ENCODE data around the gene MINDY4.

Gene MINDY4

DNA sequence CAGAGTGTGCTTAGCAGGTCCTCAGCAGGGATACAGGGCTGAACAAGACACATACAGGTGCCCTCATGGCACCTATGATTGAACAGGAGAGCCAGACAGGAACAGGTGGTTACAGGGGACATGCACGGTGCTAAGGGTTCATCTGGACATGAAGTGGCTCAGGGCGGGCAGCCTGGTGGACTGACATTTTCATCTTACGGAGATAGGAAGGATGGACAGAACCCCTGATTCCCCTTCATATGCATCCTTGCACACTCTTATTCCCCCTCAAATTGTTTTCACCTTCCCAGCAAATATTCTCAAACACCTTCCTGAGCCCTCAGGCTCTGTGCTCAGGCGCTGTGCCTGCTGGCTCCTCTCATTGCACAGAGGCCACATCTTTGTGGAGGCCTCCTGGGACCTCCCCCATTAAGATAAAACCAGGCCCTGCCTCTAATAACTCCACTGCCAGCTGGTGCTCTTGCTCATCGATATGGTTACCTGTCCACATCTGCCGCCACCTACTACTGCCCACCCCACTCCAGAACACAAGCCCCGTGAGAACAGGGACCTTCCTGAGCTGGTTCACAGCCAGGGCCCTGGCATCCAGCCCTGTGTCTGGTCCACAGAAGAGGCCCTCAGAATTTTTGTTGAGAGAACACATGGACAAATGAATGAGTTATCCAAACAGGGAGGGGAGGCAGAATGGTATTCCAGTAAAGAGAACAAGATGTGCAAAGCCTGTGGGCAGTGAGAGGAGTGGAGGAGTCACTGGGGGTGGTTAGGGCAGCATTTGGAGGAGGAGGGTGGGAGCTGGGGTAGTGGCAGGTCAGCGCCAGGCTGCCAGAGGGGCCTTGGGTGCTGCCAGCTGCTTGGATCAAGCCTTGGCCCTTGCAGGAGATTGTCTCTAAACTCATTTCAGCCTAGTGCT is 71.6 kb downstream of the MINDY4 start:
- H3K9ac ChIP-seq (ENCODE audit: low read depth, low read length), result no peak overlapping the region
- H3K4me1 ChIP-seq (ENCODE audit: control insufficient read depth, insufficient read depth, low read length), result peaks cover 7% of the 10 kb centered on the region
- H3K36me3 ChIP-seq (ENCODE audit: insufficient read depth, low read length), result no peaks in the 10 kb centered on the region
- no peaks in the 10 kb centered on the region for H3K27me3 ChIP-seq (ENCODE audit: control insufficient read depth, insufficient read depth, low read length)
- no peak overlapping the region for H3K4me3 ChIP-seq (ENCODE audit: low read length)
- no peaks in the 10 kb centered on the region for H3K9me3 ChIP-seq (replicated peaks; ENCODE audit: low read length)
- H3K4me2 ChIP-seq (ENCODE audit: low read length), result no peak overlapping the region

GRCh38 chr7:30843741-30844482 is 72.7 kb downstream of the MINDY4 start:
- H3K4me2 ChIP-seq (ENCODE audit: low read length), result no peak overlapping the region
- no peak overlapping the region for H3K4me3 ChIP-seq (ENCODE audit: low read length)
- no peaks in the 10 kb centered on the region for H3K9me3 ChIP-seq (replicated peaks; ENCODE audit: low read length)

DNA sequence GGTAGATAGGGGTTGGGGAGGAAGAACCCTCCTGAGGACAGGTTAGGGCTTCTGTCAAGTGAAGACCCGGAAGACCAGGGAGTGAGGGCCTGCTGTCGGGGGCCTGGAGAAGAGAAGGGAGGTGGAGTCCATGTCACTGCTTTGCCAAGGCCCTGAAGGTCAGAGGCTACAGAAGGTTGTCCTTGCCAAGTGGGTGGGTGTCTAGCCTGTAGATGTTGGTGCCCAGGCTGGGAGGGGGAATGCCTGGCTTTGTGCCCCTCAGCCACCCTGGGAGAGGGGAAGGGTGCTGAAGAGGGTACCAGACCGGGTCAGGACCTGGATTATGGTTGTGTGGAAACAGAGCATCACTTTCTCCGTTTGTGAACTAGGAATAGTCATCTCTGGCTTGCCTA is 73.3 kb downstream of the MINDY4 start:
- Histone ChIP-seq H3K4me2 (ENCODE audit: low read length) (no peak overlapping the region), H3K27me3 (ENCODE audit: control insufficient read depth, insufficient read depth, low read length) (no peaks in the 10 kb centered on the region), H3K9me3 (replicated peaks; ENCODE audit: low read length) (no peaks in the 10 kb centered on the region), H3K4me3 (ENCODE audit: low read length) (no peak overlapping the region), H3K36me3 (ENCODE audit: insufficient read depth, low read length) (no peaks in the 10 kb centered on the region), H3K4me1 (ENCODE audit: control insufficient read depth, insufficient read depth, low read length) (peaks cover 7% of the 10 kb centered on the region), H3K9ac (ENCODE audit: low read depth, low read length) (no peak overlapping the region)

More at GRCh38 chr7:30843741-30844482, 72.7 kb downstream of the MINDY4 start:
- Histone ChIP-seq H3K27me3 (ENCODE audit: control insufficient read depth, insufficient read depth, low read length) (no peaks in the 10 kb centered on the region), H3K36me3 (ENCODE audit: insufficient read depth, low read length) (no peaks in the 10 kb centered on the region), H3K9ac (ENCODE audit: low read depth, low read length) (no peak overlapping the region), H3K4me1 (ENCODE audit: control insufficient read depth, insufficient read depth, low read length) (peaks cover 7% of the 10 kb centered on the region)

GRCh38 chr7:30844916-30845315 is 73.7 kb downstream of the MINDY4 start:
- no peaks in the 10 kb centered on the region for H3K36me3 ChIP-seq (ENCODE audit: insufficient read depth, low read length)
- no peak overlapping the region for H3K9ac ChIP-seq (ENCODE audit: low read depth, low read length)
- peaks cover 7% of the 10 kb centered on the region for H3K4me1 ChIP-seq (ENCODE audit: control insufficient read depth, insufficient read depth, low read length)
- no peaks in the 10 kb centered on the region for H3K27me3 ChIP-seq (ENCODE audit: control insufficient read depth, insufficient read depth, low read length)
- H3K9me3 ChIP-seq (replicated peaks; ENCODE audit: low read length), result no peaks in the 10 kb centered on the region
- no peak overlapping the region for H3K4me3 ChIP-seq (ENCODE audit: low read length)
- H3K4me2 ChIP-seq (ENCODE audit: low read length), result no peak overlapping the region

DNA sequence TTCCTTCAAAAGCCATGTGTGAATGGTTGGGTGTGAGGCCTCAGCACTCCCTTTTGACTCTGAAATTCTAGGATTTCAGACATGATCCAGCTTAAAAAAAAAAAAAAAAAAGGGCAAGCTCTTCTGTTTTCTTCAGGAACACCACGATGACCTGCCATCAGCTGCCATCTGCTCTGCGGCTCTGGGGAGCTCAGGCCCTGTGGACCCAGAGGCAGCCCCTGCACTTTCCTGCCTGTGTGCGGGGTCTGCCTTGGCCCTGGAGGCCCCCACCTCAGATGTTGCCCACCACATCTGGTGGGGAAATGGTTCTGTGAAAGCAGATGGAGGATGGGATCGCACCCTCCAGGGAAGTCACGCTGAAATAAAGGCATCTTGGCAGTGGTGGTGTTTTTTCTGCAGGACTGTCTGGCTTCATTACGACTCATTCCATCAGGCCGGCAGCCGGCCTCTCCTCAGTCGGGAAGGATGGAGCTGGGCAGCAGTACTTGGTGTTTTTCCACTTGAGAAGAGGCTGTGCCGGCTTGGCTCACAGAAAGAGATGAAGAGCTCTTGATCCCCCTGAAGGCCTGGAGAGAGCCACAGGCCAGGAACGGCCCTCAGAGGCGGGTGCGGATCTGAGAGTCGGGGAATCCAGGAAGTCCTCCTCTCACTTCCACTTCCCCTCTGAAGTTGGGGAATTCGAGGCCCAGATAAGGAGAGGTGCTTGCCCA is 74.4 kb downstream of the MINDY4 start:
- Histone ChIP-seq H3K9ac (ENCODE audit: low read depth, low read length) (no peak overlapping the region), H3K4me1 (ENCODE audit: control insufficient read depth, insufficient read depth, low read length) (peaks cover 7% of the 10 kb centered on the region), H3K9me3 (replicated peaks; ENCODE audit: low read length) (no peaks in the 10 kb centered on the region), H3K4me2 (ENCODE audit: low read length) (no peak overlapping the region), H3K27me3 (ENCODE audit: control insufficient read depth, insufficient read depth, low read length) (no peaks in the 10 kb centered on the region), H3K4me3 (ENCODE audit: low read length) (no peak overlapping the region), H3K36me3 (ENCODE audit: insufficient read depth, low read length) (no peaks in the 10 kb centered on the region)

- no peak overlapping the region for H3K4me2 ChIP-seq (ENCODE audit: low read length)
- no peak overlapping the region for H3K9ac ChIP-seq (ENCODE audit: low read depth, low read length)
- H3K27me3 ChIP-seq (ENCODE audit: control insufficient read depth, insufficient read depth, low read length), result no peaks in the 10 kb centered on the region
- H3K4me1 ChIP-seq (ENCODE audit: control insufficient read depth, insufficient read depth, low read length), result peaks cover 7% of the 10 kb centered on the region
- H3K9me3 ChIP-seq (replicated peaks; ENCODE audit: low read length), result no peaks in the 10 kb centered on the region
- no peaks in the 10 kb centered on the region for H3K36me3 ChIP-seq (ENCODE audit: insufficient read depth, low read length)
- H3K4me3 ChIP-seq (ENCODE audit: low read length), result no peak overlapping the region
Observed at GRCh38 chr7:30846378-30846777, 75.2 kb downstream of the MINDY4 start.

- no peaks in the 10 kb centered on the region for H3K36me3 ChIP-seq (ENCODE audit: insufficient read depth, low read length)
- H3K27me3 ChIP-seq (ENCODE audit: control insufficient read depth, insufficient read depth, low read length), result no peaks in the 10 kb centered on the region
- no peak overlapping the region for H3K4me2 ChIP-seq (ENCODE audit: low read length)
- H3K4me1 ChIP-seq (ENCODE audit: control insufficient read depth, insufficient read depth, low read length), result peaks cover 7% of the 10 kb centered on the region
- no peak overlapping the region for H3K4me3 ChIP-seq (ENCODE audit: low read length)
- H3K9ac ChIP-seq (ENCODE audit: low read depth, low read length), result no peak overlapping the region
- no peaks in the 10 kb centered on the region for H3K9me3 ChIP-seq (replicated peaks; ENCODE audit: low read length)
Observed at GRCh38 chr7:30848121-30848855, 77.1 kb downstream of the MINDY4 start.

- Histone ChIP-seq H3K4me1 (ENCODE audit: control insufficient read depth, insufficient read depth, low read length) (peaks cover 7% of the 10 kb centered on the region), H3K27me3 (ENCODE audit: control insufficient read depth, insufficient read depth, low read length) (no peaks in the 10 kb centered on the region), H3K4me3 (ENCODE audit: low read length) (no peak overlapping the region), H3K4me2 (ENCODE audit: low read length) (no peak overlapping the region), H3K36me3 (ENCODE audit: insufficient read depth, low read length) (no peaks in the 10 kb centered on the region), H3K9ac (ENCODE audit: low read depth, low read length) (no peak overlapping the region), H3K9me3 (replicated peaks; ENCODE audit: low read length) (no peaks in the 10 kb centered on the region)
Observed at GRCh38 chr7:30849565-30849964, 78.3 kb downstream of the MINDY4 start.

GRCh38 chr7:30850426-30850825 is 79.2 kb downstream of the MINDY4 start:
- H3K9ac ChIP-seq (ENCODE audit: low read depth, low read length), result no peak overlapping the region
- H3K4me1 ChIP-seq (ENCODE audit: control insufficient read depth, insufficient read depth, low read length), result peaks cover 6% of the 10 kb centered on the region
- no peaks in the 10 kb centered on the region for H3K27me3 ChIP-seq (ENCODE audit: control insufficient read depth, insufficient read depth, low read length)
- H3K4me3 ChIP-seq (ENCODE audit: low read length), result no peak overlapping the region
- H3K36me3 ChIP-seq (ENCODE audit: insufficient read depth, low read length), result no peaks in the 10 kb centered on the region
- H3K9me3 ChIP-seq (replicated peaks; ENCODE audit: low read length), result no peaks in the 10 kb centered on the region
- H3K4me2 ChIP-seq (ENCODE audit: low read length), result no peak overlapping the region

- Histone ChIP-seq H3K36me3 (ENCODE audit: insufficient read depth, low read length) (no peaks in the 10 kb centered on the region), H3K27me3 (ENCODE audit: control insufficient read depth, insufficient read depth, low read length) (no peaks in the 10 kb centered on the region), H3K9ac (ENCODE audit: low read depth, low read length) (no peak overlapping the region), H3K4me3 (ENCODE audit: low read length) (no peak overlapping the region), H3K4me1 (ENCODE audit: control insufficient read depth, insufficient read depth, low read length) (no peaks in the 10 kb centered on the region), H3K9me3 (replicated peaks; ENCODE audit: low read length) (no peaks in the 10 kb centered on the region), H3K4me2 (ENCODE audit: low read length) (no peak overlapping the region)
Observed at GRCh38 chr7:30851651-30852307, 80.6 kb downstream of the MINDY4 start.

Measured in skeletal muscle satellite cell (primary cell).